ENCODE results near the gene CRACDL.
"Not testable (repeated sequence)": the region's sequence is repeated elsewhere in the genome, so short reads cannot be mapped to it uniquely, and the experiment has no call there.

CRACDL gene

DNA sequence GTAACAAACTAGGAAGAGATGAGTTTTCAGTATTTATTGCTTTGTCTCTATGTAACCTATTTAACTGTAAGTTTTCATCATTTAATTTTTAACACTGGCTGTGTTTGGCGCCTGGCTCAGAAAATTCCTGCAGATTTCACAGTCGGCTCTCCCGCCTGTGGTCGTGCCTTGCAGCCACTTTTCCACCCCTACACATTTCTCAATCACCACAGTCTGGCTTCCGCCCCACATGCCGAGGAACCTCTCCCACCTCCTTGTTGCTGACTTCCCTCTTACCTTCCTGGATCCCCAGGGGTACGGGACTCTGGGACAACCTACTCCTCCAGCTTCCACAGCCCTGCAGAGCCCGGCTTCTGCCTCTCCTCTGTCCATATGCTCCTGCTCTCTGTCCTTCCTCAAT lies 163.5 kb downstream of the CRACDL start:
- no peak for DNase-seq

DNA sequence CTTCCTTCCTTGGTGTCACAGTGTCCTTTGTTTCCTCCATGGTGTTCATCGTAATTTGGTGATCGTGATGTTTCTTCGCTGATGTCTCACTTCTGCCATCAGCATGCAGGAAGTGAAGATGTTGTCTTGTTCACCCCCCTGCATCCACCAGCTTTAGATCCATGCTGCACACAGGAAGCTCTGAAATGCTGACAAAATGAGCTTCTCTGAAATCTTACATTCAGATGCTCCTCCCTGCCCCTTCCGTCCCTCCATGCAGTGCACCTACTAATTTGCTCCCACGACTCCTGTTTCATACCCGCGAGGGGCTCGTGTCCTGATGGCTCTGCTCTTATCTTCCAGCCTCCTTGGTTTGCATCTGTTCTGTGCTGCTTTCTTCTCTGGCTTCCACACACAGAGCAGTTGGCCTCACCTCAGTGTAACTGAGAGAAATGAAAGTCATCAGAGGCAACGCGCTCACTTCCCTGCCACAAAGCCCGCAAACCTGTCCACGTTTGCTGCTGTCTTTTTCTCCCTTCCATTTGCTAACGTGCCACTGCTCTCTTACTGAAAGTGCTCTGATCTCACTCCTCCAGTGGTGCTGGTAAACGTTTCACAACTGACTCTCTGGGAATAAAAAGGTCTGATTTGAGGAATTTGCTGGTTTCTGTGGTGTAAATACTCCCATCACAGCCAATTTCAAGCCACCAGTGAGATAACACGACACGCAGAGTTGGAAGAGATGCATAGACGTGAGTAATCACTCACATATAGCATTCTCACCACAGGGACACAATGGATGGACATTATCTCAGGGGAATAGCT lies 164.1 kb downstream of the CRACDL start:
- no peak for DNase-seq

DNA sequence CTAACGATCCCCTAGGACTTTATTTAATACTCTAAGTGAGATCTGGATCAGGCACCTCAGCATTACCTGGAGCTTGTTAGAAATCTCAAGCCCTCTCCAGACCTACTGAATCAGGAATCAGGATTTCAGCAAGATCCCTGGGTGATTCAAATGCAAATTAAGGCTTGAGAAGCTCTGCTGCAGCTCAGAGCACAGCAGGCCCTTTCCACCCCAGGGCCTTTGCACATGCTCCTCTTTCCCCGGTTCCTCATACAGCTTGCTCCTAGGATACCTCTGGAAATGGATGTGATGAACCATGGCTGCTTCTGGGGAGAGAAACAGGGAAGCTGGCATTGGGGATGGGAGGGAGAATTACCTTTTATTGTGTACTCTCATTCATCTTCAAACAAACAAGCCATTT lies 164.8 kb downstream of the CRACDL start:
- DNase-seq, result no peak

DNA sequence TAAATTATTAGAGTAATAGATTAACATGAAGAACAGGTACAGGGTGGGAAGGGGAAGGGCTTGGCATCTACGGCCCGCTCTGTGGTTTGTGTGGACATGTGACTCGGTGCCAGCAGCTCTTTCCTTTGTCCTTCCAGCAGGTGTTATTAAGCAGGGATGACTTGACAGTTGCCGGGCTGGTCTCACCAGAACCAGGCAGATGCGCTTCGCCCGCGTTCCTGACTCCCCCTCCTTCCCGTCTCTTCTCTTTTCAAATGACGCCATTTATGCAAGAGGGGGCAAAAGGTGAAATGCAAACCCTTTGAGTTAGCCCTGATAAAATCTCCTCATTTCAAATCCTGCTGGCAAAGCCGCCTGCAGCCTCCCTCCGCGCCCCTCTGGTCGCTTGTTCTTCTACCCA lies 166.2 kb downstream of the CRACDL start:
- peak in 2 of 3 experiments; percentile 22 to 81 for DNase-seq

DNA sequence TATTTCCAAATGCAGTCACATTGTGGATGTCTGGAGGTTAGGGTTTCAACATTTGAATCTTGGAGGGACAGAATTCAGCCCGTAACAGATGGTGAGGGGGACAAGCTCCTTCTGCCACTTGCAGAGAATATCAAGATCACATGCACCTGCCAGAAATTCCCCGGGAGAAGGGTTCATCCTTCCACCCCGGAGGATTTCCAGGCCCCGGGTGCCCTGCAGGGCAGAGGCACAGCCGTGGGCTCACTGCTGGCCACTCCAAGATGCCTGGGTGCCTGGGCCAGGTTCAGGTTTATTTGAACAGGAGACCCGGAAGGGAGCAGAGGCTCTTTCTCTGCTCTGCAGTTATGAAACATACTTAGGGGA lies 166.9 kb downstream of the CRACDL start:
- no peak for DNase-seq

DNA sequence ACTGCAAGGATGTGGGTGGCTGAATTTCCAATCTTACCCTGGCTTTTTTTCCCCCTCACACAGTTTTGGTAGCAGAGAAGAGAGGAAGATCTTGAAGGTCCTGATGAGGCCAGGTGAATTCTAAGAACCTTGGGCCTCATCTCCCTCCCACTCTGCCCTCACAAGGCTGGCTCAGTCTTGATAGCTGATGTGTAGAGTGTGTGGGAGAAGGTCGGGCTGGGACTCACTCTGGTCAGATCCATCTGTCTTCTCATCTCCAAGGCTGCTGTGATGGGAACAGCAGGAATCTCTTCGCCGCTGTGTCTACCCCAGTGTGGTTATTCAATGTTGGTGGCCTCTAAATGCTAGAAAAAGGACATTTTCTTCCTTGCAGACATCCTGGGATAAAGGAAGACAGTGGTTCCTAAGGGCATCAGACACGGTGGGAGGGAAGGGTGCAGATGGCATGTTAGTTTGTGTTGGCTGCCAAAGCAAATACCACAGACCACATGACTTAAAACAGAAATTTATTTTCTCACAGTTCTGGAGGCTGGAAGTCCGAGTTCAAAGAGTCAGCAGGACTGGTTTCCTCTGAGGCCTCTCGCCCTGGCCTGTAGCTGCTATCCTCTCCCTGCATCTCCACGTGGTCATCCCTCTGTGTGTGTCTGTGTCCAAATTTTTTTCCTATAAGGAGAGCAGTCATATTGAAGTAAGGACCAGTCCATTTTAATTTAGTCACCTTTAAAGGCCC lies 167.5 kb downstream of the CRACDL start:
- DNase-seq, result no peak

DNA sequence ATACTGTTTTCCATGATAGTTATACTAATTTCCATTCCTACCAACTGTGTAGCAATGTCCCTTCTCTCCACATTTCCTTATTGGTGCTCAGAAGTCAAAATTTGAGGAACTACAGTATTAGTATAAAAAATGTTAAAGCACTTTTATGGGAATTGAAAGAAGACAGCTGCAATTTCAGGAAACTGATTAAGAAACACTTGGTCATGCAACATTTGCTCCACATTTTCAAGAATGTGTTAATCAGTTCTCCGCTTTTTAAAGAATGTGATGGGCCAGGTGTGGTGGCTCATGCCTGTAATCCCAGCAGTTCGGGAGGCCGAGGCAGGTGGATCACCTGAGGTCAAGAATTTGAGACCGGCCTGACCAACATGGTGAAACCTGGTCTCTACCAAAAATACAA lies 171.5 kb downstream of the CRACDL start:
- no peak for DNase-seq

DNA sequence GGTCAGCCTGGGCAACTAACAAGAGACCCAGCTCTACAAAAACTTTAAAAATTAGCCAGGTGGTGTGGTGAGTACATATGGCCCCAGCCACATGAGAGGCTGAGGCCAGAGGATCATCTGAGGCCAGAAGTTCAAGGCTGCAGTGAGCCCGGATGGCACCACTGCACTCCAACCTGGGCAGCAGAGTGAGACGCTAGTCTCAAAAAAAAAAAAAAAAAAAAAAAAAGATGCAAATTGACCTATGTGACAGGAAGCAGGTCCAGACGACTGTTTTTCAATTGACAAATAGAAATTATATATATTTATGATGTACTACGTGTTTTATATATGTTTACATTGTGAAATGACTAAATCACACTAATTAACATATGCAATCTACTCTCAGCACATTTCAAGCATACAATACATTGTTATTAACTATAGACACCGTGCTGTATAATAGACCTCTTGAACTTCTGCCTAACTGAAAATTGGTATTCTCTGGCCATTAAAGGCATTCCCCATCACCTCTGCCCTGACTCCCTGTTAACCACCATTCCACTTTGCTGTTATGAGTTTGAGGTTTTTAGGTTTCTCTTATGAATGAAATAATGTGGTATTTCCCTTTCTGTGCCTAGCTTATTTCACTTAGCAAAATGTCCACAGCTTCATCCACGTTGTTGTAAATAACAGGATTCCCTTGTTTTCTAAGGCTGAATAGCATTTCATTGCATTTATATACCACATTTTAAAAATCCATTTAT lies 172.6 kb downstream of the CRACDL start:
- DNase-seq, result no peak

DNA sequence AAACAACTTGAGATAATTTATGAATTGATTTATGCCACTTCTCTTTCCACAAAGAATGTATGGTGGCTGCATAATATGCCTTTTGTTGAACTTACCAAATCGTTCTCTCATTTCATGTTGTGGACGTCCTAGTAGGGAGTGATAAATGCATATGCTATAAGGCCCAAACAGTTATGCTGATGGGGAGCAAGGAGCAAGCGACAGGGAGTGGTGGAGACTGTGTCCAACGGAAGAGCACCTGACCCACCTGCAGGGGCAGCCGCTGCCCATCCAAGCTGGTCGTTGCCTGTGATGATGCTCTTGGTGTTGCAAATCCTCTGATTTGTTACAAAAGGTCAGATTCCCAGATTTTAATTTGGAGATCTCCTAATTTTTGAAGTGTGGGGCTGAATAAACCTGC lies 174.1 kb downstream of the CRACDL start:
- no peak for DNase-seq

DNA sequence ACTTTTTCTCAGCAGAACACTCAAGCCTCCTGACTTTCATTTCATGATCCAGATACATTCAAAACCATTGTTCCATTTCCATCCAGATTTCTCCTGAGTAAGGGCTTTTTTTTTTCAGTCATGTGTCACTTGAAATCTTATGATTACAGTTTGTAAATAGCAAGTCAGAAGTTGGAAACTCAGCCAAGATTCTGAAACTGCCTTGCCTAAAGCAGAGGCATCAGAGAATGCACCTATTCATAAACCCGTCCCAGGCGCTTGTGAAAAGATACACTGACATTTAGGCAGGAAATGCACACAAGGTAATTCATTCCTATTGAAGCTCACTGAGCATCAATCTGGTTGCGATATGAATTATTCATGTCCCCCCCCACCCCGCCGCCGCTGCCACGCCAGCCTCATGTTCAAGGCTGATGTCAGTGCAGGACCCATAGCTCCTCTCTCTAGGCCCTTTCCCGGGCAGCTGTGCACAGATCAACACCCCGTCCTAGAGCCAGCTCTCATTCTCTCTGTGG lies 174.7 kb downstream of the CRACDL start:
- no peak for DNase-seq

DNA sequence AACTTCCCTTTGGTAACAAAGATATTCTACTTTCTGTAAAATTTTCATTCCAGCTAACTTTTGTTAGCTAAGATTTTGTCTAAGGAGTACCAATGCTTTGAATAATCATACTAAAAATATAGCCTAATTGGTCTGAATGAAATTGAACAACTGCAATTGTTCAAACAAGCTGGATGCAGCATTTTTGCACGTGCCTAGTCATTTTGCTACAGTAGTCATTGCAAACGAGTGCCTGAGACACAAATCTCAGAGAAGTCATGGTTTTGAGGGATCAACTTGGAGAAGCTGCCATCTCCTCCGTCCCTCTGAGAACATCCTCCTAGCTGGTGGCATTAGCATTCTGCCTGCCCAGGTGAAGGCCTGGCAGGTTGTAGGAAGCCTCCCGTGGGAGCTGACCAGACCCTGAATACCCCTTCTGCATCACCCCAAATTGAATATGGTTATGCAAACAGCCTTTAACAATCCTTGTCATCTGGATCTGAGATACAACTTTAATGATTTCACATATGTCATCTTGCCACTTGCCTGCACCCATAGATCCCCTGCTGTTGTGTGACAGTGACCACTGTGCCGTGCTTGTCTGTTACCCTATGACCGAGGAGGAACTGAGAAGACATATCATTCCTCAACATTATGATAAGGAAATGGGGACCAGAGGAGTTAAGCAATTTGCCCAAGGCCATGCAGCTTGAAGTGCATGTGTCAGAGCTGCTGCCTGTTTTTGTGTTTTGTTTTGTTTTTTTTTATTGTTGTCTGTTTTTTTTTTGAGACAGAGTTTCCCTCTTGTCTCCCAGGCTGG lies 176.0 kb downstream of the CRACDL start:
- no peak for DNase-seq

DNA sequence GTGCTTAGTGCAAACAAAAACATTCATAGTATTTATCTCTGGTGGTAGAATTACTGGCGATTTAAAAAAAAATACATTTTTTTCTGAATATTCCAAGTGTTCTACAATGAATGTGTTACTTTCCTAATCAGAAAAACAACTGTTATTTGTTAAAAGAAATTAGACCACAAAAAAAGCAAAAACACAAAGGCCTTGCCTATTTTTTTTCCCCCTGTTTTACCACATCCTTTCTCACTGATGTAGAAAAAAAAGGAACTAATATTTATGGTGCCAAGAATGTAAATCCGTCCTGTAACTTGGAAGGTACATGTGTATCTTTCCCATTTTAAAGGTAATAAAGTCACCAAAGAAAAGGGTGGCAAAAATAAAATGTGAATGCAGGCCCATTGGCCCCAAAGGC lies 176.7 kb downstream of the CRACDL start:
- DNase-seq, result no peak

DNA sequence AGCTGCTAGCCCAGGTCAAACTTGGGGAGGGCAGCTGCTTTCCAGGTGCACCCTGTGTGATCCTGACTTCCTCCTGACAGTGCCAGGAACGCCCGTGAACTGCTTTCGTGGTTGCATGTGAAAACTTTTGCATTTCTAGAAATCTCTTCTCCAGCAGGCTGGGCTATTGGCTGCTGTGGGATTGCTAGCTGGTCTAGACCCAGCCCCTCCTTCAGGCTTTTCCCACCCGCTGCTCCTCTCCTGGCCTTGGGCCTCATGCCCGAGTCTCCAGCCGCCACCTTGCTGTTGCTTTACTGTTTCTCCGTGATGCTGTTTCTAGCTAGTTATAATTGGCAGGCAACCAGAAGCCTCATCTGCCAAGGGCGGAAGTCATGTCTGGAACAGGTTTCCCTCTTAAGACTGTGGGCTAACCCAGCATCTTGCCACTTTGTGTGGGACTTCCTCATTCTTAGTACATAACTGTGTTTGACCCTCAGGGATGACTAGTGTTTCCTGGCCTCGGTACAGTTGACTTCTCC lies 178.1 kb downstream of the CRACDL start:
- DNase-seq, result no peak

DNA sequence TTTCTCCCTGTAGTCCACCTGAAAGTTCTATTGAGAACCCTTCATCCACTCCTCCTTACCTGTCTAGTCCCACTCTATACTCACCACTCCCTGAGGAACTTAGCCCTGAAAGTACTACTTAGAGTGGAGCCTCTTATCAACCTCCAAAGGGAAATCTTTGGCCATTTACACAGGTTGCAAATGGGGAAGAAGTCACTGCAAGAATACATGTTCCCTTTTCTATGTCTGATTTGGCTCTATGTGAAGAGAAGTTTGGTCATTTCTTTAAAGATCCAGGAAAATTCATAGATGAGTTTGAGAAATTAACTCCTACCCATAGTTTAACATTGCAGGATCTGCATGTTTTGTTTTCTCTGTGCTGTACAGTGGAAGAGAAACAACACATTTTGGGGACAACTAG lies 182.2 kb downstream of the CRACDL start:
- DNase-seq, result no peak

DNA sequence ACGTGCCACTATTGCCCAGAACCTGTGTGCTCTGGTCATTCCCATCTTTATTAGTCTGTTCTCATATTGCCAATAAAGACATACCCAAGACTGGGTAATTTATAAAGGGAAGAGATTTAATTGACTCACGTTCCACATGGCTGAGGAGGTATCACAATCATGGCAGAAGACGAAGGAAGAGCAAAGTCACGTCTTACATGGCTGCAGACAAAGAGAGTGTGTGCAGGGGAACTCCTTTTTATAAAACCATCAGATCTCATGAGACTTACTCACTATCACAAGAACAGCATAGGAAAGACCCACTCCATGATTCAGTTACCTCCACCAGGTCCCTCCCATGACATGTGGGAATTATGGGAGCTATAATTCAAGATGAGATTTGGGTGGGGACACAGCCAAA lies 183.3 kb downstream of the CRACDL start:
- DNase-seq, result not testable (repeated sequence)

DNA sequence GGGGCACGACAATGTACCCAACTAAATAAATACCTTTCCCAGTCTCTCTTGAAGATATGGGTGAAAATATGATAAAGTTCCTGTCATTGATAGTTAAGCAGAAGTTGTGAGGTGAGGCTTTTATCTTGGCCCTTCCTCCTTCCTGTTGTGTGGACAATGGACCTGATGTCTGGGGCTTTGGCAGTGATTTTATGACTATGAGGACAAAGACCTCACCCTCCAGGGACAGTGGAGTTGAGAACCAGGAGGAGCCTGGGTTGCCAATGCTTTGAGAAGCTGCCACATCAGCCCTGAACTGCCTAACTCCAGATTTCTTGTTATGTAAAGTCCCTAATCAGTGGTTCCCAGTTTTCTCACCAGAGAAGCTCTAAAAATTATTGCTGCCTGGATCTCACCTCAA lies 184.3 kb downstream of the CRACDL start:
- no peak for DNase-seq

DNA sequence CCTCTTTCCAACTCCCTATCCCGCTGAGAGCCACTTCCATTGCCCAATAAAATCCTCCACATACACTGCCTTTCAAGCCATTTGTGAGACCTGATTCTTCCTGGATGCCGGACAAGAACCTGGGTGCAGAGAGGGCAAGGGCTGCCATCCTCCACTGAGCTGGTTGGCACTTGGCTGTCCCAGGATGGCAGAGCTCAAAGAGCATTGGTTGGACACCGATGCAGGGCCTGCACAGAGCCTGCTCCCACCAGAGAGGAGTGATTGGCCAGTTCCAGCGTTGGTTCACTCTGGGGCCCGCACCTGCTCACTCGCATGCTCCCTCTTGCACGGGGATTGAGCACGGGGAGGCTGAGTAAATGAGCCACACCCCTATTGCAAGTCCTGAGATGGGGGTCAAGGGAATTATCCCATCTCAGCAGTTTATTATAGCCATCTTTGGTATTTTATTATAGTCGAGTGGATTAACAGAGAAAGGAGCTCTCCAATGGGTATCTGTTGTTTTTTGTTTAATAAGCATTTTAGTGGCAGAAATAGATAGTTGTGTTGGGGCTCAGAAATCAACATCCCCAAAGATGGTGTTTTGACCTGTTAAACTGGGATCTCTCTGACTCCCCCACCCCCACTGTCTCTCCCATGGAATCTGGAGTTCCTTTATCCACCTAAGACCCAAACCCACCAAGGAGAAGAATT lies 185.3 kb downstream of the CRACDL start:
- no peak for DNase-seq

DNA sequence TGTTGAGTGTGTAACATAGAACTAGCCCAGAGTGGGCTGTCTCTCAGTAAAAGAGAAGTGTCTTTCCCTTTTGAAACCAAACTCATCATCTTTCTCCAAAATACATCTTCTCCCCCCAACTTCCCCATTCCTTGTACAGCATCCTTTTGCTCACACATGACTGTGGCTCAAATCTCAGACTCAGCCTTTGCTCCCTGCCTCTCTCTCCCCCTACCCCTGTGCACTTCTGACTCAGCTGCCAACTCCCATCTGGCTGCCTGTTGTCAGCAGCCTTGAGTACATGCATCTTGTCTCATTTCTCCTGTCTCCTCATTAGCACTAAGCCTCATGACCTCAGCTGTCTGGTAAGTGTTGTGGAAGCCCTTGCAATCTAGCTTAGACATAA lies 187.0 kb downstream of the CRACDL start:
- DNase-seq, result no peak

DNA sequence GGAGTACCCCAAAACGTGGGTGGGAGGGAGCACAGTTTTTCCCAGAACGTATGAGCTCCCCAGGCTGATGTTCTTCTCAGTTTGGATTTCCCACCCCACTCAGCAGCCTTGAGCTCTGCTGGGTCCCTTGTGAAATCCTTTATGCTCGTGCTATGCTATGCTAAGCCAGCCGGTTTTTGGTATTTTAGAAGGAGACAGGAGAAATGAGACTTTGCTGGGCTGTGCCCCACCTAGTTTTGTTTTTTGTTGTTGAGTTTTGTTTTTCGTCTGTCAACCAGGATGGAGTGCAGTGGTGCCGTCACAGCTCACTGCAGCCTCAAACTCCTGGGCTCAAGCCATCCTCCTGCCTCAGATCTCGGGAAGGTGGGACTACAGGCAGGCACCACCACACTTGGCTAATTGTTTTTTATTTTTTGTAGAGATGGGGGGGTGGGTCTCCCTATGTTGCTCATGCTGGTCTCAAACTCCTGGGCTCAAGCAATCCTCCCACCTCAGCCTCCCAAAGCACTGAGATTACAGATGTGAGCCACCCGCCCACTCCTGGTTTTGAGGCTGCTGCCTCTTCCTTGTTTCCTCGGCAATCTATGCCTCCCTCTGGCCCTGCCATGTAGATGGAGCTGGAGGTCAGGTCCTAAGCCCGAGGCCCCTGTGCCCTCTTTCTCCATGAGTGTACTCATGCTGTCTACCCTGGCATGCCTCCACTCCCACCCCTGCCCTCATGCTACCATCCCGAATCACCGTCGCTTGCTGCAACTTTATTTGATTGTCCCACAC lies 187.5 kb downstream of the CRACDL start:
- DNase-seq, result no peak

DNA sequence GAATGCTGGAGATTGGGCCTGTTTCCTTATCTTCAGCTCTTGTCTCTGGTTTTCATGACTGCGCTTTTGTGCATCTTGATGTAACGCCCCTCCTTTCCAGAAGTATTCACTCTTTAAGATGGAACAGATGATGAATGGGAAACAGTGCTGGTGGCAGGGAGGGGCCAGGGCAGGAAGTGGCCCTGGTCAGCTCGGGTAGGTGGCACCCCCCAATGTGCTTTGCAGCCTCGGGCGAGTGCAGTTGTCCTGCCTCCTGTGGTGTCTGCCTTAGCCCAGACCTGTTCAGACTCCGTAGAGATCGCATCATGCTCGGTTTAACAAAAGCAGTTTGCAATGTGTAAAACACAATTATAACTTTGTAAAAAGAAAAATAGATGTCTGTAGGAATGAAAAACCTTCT lies 188.1 kb downstream of the CRACDL start:
- DNase-seq, result peak in 2 of 3 experiments; percentile 5 to 36

DNA sequence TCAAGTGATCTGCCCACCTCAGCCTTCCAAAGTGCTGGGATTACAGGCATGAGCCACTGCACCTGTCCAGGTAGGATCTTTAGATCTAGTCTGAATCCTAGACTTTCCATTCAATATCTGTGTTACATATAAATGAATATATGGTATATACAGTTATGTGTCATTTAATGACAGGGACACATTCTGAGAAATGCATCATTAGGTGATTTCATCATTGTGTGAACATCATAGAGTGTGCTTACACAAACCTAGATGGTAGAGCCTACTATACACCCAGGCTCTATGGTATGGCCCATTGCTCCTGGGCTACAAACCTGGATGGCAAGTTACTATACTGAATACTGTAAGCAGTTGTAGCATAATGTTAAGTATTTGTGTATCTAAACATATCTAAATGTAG lies 189.6 kb downstream of the CRACDL start:
- no peak for DNase-seq
